ENCODE results near the gene INSL3.
"Not testable (repeated sequence)": the region's sequence is repeated elsewhere in the genome, so short reads cannot be mapped to it uniquely, and the experiment has no call there.

The INSL3 gene

DNA sequence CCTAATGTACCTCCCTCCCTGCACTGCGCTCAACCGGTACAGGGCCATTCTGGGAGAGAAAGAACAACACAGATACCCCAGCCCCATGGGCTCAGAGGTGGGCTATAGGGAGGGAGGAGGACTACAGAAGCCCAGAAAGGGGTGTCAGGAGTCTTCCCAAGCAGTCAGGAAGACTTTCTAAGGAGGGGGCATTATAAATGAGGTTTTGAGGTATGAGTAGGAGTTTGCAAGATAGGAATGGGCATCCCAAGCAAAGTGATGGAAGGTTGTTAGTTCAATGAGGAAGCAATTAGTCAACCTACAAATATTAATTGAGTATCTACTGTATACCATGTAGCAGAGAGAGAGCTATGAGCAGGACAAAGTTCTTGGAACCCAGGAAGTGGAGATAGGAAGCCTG, 32.7 kb downstream of the INSL3 start:
- Histone ChIP-seq H3K9ac (no peak overlapping the region), H3K4me2 (no peak overlapping the region), H3K27me3 (peaks cover 3 to 5% (median 5%) of the 10 kb centered on the region in 11 experiments), H3K4me1 (peaks cover 12 to 28% (median 21%) of the 10 kb centered on the region in 10 experiments), H3K36me3 (peaks cover 28 to 57% (median 50%) of the 10 kb centered on the region in 11 experiments), H3K9me3 (replicated peaks in 1 of 11) (no peaks in the 10 kb centered on the region), H3K27ac (no peak overlapping the region), H3K4me3 (no peak overlapping the region), H4K20me1 (peaks cover 0 to 30% (median 4%) of the 10 kb centered on the region in 11 experiments; a peak in 10 of 22 replicates)
- TF ChIP-seq Cebpa-rat (IDR thresholded peaks at IDR 0.05), result no peak

DNA sequence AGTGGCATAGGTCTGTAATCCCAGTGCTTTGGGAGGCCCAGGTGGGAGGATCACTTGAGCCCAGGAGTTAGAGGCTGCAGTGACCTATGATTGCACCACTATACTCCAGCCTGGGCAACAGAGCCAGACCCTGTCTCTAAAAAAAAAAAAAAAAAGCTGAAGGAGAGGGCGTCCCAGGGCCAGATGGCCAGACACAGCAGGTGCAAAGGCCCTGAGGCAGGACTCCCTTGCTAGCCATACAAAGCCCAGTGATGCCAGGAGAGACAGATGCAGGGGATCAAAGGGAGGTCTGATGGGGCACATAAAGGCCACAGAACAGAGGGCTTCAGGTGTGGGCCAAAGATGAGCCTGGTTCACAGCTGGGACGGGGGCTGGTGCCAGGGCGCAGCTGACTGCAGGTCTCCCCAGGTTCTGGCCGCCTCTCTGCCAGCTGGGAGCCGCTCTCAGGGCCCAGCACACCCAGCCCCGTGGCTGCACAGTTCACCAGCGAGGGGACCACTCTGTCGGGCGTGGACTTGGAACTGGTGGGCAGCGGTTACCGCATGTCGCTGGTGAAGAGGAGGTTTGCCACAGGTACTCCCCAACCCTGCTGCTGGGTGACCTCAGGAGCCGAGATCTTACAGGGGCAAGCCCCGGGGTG, 33.9 kb downstream of the INSL3 start:
- H4K20me1 ChIP-seq, result peaks cover 0 to 37% (median 4%) of the 10 kb centered on the region in 11 experiments; a peak in 10 of 22 replicates
- no peak for TF ChIP-seq Cebpa-rat (IDR thresholded peaks at IDR 0.05)
- H3K4me3 ChIP-seq, result no peak overlapping the region
- peaks cover 38 to 70% (median 61%) of the 10 kb centered on the region in 11 experiments for H3K36me3 ChIP-seq
- no peaks in the 10 kb centered on the region for H3K27me3 ChIP-seq
- no peak overlapping the region for H3K4me2 ChIP-seq
- H3K9me3 ChIP-seq (replicated peaks in 1 of 11), result 0 out of 22 replicates have a peak, but pooled peaks cover 0 to 4% (median 0%) of the 10 kb centered on the region in 11 experiments
- no peak overlapping the region for H3K27ac ChIP-seq
- H3K9ac ChIP-seq, result no peak overlapping the region
- H3K4me1 ChIP-seq, result peaks cover 12 to 28% (median 21%) of the 10 kb centered on the region in 10 experiments

DNA sequence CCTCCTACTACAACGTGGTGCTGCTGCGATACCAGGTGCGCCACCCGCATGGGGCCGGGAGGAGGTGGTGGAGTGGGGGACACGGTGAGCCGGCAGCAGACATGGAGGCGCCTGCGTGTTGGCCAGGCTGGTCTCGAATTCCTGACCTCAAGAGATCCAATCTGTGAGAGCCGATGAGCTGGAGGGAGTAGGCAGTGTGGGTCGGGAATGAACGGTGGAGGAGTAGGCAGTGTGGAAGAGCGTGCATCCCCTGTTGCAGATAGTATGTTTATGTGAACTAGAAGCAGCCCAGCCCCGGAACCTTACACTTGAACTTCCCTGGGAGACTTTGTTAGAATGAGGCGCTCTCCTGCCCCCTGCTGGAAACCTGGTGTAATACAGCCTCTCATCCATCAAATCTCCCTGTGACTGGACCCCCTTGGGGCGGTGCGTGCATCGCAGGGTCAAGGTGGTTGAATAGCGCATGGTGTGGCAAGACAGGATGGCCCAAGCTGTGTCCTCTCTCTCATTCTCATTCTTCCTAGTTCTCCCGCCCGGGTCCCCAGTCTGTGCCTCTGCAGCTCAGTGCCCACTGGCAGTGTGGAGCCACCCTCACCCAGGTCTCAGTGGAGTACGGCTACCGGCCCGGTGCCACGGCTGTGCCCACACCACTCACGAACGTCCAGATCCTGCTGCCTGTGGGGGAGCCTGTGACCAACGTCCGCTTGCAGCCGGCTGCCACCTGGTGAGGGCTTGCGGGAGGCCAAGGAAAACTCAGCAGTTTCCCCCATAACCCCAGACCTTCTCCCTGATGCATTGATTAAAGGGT, 36.9 kb downstream of the INSL3 start:
- Histone ChIP-seq H3K4me2 (no peak overlapping the region), H3K27ac (no peak overlapping the region), H4K20me1 (peaks cover 0 to 27% (median 4%) of the 10 kb centered on the region in 11 experiments; a peak in 9 of 22 replicates), H3K36me3 (peaks cover 49 to 87% (median 79%) of the 10 kb centered on the region in 11 experiments), H3K4me3 (no peak overlapping the region), H3K4me1 (peaks cover 0 to 10% (median 4%) of the 10 kb centered on the region in 10 experiments; a peak in 6 of 20 replicates), H3K27me3 (no peaks in the 10 kb centered on the region), H3K9me3 (replicated peaks in 1 of 11) (0 out of 22 replicates have a peak, but pooled peaks cover 0 to 7% (median 0%) of the 10 kb centered on the region in 11 experiments), H3K9ac (no peak overlapping the region)
- TF ChIP-seq Cebpa-rat (IDR thresholded peaks at IDR 0.05), result no peak

DNA sequence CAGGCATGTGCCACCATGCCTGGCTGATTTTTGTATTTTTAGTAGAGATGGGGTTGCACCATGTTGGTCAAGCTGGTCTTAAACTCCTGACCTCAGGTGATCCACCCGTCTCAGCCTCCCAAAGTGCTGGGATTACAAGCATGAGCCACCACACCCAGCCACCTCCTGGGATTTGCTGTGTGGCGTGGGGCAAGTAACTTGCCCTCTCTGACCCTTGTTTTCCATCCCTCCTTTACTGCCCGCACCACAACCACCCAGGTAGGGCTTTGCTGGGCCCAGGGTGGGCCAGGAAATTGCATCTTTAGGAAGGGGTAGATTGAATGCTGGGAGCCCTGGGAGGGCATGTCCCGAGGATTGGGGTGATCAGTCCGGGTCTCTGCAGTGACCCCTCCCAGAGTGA, 37.6 kb downstream of the INSL3 start:
- not testable (repeated sequence) for H3K27me3 ChIP-seq; H3K4me2 ChIP-seq; H3K9ac ChIP-seq; H3K9me3 ChIP-seq (replicated peaks in 1 of 11); H3K4me3 ChIP-seq; H3K27ac ChIP-seq
- Histone ChIP-seq H4K20me1 (peaks cover 0 to 26% (median 4%) of the 10 kb centered on the region in 11 experiments; a peak in 10 of 22 replicates), H3K4me1 (peaks cover 5 to 16% (median 10%) of the 10 kb centered on the region in 10 experiments; a peak in 18 of 20 replicates), H3K36me3 (peaks cover 48 to 80% (median 72%) of the 10 kb centered on the region in 11 experiments)

DNA sequence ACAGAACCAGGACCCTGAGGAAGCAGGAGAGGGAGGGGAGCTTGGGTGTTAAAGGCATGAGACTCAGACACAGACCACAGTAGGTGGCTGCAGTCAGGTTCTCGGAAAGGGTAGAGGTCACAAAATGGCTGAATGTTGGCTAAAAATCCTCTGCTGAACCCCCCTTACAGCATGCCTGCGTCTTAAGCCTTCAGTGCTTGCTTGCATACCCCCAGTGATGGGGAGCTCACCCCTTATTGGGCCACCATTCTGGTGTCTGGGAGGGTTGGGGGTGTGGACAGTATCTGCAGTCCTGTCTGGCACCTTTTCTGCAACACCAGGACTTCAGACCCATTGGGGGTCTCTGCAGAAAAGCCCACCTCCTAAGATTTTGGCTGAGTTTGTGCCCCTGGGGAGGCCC, 40.5 kb downstream of the INSL3 start:
- H3K4me3 ChIP-seq, result no peak overlapping the region
- no peak overlapping the region for H3K9ac ChIP-seq
- TF ChIP-seq Cebpa-rat (IDR thresholded peaks at IDR 0.05), result no peak
- H3K27ac ChIP-seq, result no peak overlapping the region
- peaks cover 19 to 32% (median 26%) of the 10 kb centered on the region in 10 experiments for H3K4me1 ChIP-seq
- H3K4me2 ChIP-seq, result no peak overlapping the region
- peaks cover 0 to 40% (median 7%) of the 10 kb centered on the region in 11 experiments; a peak in 13 of 22 replicates for H4K20me1 ChIP-seq
- 0 out of 22 replicates have a peak, but pooled peaks cover 0 to 7% (median 0%) of the 10 kb centered on the region in 11 experiments for H3K9me3 ChIP-seq (replicated peaks in 1 of 11)
- peaks cover 37 to 77% (median 66%) of the 10 kb centered on the region in 11 experiments for H3K36me3 ChIP-seq
- H3K27me3 ChIP-seq, result no peaks in the 10 kb centered on the region

DNA sequence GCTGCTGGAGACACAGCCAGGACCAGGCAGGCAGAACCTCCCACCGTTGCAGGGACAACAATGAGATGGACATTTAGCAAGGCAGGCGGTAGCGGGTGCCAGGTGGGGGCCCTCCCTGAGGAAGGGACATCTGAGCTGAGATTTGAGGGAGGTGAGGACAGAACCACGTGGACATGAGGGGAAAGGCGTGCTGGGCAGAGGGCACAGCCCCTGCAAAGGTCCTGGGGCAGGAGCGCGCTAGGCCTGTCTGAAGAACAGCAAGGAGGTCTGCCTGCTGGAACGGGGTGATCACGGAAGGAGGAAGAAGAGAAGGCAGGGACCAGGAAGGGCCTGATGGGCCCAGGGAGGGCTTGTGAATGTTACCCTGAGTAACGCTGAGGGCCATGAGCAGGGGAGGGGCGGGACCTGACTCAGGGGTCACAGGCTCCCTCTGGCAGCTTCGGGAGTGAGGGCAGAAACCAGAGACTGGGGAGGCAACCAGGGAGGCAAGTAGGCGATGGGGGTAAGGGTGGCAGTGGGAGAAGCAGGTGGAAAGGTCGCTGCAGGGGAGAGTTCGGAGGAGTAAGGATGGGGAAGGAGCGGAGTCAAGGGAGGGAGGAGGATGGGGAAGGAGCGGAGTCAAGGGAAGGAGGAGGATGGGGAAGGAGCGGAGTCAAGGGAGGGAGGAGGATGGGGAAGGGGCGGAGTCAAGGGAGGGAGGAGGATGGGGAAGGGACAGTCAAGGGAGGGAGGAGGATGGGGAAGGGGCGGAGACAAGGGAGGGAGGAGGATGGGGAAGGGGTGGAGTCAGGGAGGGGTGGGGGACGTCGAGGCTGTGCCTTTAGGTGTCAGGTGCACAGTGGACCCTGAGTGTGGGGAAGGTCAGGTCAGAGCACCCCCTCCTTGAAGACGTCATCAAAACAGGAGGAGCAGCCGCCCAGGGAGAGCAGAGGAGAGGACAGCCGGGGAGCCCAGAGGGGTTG, 42.1 kb downstream of the INSL3 start:
- Histone ChIP-seq H3K27me3 (no peaks in the 10 kb centered on the region), H3K36me3 (peaks cover 40 to 78% (median 64%) of the 10 kb centered on the region in 11 experiments), H3K4me1 (peaks cover 20 to 34% (median 27%) of the 10 kb centered on the region in 10 experiments), H3K4me3 (no peak overlapping the region), H3K27ac (peak overlapping the region in 6 of 11 experiments; percentile 3 to 32 (median 19); a peak in 7 of 22 replicates), H3K9ac (peak overlapping the region in 1 of 11 experiments; percentile 4; a peak in 1 of 22 replicates), H3K9me3 (replicated peaks in 1 of 11) (0 out of 22 replicates have a peak, but pooled peaks cover 0 to 7% (median 0%) of the 10 kb centered on the region in 11 experiments), H4K20me1 (peaks cover 0 to 50% (median 9%) of the 10 kb centered on the region in 11 experiments; a peak in 11 of 22 replicates), H3K4me2 (peak overlapping the region in 10 of 11 experiments; percentile 11 to 66 (median 44); a peak in 14 of 22 replicates)
- no peak for TF ChIP-seq Cebpa-rat (IDR thresholded peaks at IDR 0.05)

DNA sequence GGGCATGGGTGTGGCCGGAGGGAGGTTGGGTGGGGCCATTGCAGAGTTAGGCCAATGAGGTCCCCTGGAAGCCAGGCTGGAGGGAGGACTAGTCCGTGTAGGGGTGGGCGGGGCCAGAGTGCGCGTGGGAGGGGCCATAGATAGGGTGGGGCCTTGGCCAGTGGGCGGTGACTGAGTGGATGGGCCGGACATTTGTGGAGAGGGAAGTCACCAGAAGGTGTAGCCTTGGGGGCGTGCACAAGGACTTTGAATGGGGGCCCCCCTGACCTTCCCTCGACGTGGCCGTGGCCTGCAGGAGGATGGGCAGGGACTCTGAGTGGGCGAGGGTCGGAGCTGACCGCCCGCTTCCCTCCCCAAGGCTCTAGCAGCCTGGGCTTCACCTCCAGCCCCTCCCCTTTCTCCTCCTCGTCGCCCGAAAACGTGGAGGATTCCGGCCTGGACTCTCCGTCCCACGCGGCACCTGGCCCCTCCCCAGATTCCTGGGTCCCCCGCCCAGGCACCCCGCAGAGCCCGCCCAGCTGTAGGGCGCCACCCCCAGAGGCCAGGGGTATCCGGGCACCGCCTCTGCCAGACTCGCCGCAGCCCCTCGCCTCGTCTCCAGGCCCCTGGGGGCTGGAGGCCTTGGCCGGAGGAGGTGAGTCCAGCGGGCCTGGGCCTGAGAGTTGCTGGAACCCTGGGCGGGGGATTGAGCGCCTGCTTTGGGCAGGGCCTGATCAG, 42.9 kb downstream of the INSL3 start:
- Histone ChIP-seq H3K4me2 (peak overlapping the region in 10 of 11 experiments; percentile 11 to 66 (median 44); a peak in 12 of 22 replicates), H3K9ac (0 out of 22 replicates have a peak overlapping the region, but pooled peaks of 1 of the 11 experiments have one; percentile 4), H3K36me3 (peaks cover 34 to 78% (median 61%) of the 10 kb centered on the region in 11 experiments), H3K27me3 (no peaks in the 10 kb centered on the region), H4K20me1 (peaks cover 0 to 52% (median 9%) of the 10 kb centered on the region in 11 experiments; a peak in 10 of 22 replicates), H3K4me3 (no peak overlapping the region), H3K9me3 (replicated peaks in 1 of 11) (0 out of 22 replicates have a peak, but pooled peaks cover 0 to 7% (median 0%) of the 10 kb centered on the region in 11 experiments), H3K27ac (peak overlapping the region in 6 of 11 experiments; percentile 3 to 30 (median 19); a peak in 4 of 22 replicates), H3K4me1 (peaks cover 20 to 34% (median 25%) of the 10 kb centered on the region in 10 experiments)
- no peak for TF ChIP-seq Cebpa-rat (IDR thresholded peaks at IDR 0.05)

DNA sequence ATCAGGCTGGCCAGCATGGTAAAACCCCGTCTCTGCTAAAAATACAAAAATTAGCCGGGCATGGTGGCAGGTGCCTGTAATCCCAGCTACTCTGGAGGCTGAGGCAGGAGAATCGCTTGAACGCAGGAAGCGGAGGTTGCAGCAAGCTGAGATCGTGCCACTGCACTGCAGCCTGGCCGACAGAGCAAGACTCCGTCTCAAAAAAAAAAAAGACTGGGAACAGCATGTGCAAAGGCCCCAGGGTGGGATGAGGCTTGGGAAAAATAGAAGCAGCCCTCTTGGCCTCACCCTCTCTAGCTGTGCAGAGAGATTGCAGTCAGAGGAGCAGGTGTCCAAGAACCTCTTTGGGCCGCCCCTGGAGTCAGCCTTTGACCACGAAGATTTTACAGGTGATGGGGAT, 43.5 kb downstream of the INSL3 start:
- Histone ChIP-seq H3K36me3 (peaks cover 35 to 79% (median 61%) of the 10 kb centered on the region in 11 experiments), H4K20me1 (peaks cover 0 to 58% (median 9%) of the 10 kb centered on the region in 11 experiments; a peak in 10 of 22 replicates), H3K4me1 (peaks cover 20 to 34% (median 25%) of the 10 kb centered on the region in 10 experiments)
- not testable (repeated sequence) for H3K27me3 ChIP-seq; H3K4me3 ChIP-seq; H3K9me3 ChIP-seq (replicated peaks in 1 of 11); H3K9ac ChIP-seq; H3K4me2 ChIP-seq; H3K27ac ChIP-seq
